Stimulated activated CD4-positive, alpha-beta T cell treated with anti-CD3 and anti-CD28 coated beads, Interleukin-15, amount 100 ng/mL, for 48 hours (primary cell): ENCODE measurements around the gene NME7.
"Not testable (repeated sequence)": the region's sequence is repeated elsewhere in the genome, so short reads cannot be mapped to it uniquely, and the experiment has no call there.

Source experiments
- DNase-seq, 2 donors: peaks; one replicate each; pipeline ENCODE4 v3.0.0-alpha.2; 2020; ENCODE audit warnings: low read depth in 2 of 2

The NME7 gene

GRCh38 chr1:169305948-169306347, 61.6 kb downstream of the NME7 start:
- DNase-seq = no peak

DNA sequence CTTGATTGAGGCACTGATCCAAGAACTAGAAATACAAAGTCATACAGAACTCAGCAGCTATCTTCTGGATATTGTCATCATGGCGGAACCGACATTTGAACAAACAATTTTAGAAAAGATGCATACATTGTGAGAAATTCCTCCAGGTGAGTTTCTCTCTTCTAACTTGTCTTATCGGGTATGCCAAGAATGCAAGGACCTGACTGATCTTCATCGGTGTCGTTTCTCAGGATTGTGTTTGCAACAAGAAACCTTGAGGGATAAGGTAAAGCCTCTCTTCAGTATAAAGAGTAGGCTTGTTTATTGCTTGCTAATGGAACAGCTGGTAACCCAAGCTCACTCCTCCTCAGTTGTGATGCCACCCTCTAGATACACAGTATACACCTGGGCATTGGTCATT, 62.2 kb downstream of the NME7 start:
- DNase-seq = no peak

- no peak for DNase-seq
These were observed 66.7 kb downstream of the NME7 start for GRCh38 chr1:169300854-169301253.

- no peak for DNase-seq
These were observed 69.2 kb downstream of the NME7 start for GRCh38 chr1:169298441-169298840.

DNA sequence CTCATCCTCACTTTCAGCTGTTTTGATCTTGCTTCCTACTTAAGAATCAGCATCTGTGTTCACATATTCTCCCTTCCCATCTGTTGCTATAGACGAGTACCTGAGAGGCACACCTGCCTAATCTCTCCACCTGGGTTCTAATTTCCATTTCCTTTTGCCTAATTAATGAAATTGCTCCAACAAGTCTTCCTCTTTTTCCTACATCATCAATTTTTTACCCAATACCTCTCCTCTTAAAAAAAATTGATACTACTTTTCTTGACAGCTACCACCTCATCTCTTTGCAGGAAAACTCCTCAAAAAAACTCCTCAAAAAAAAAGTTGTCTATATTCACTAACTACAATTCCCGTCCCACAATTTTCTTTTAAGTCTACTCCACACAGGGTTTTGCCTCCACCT, 71.8 kb downstream of the NME7 start:
- DNase-seq = no peak

- no peak for DNase-seq
These were observed 72.2 kb downstream of the NME7 start for GRCh38 chr1:169295425-169295824.

DNA sequence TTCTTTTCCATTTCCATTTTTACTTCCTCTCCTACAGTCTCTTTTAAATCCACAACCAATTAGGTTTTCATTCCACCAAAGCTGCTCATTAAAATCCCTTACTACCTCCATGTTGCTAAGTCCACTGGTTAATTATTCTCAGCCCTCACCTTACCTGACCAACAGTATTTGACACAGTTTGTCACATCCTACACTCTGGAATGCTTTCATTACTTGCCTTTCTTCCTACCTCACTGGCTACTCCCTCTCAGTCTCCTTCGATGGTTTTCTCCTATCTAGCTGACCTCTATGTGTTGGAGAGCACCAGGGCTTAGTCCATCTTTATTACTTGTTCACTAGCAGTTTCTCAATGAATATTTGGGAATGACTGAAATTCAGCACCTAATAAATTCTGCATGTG, 78.6 kb downstream of the NME7 start:
- DNase-seq = no peak

GRCh38 chr1:169288011-169288414, 79.6 kb downstream of the NME7 start:
- no peak for DNase-seq

- DNase-seq = no peak
These were observed 80.3 kb downstream of the NME7 start for GRCh38 chr1:169287280-169287679.

GRCh38 chr1:169281562-169281961, 86.0 kb downstream of the NME7 start:
- not testable (repeated sequence) for DNase-seq

- no peak for DNase-seq
These were observed 96.5 kb downstream of the NME7 start for GRCh38 chr1:169271098-169271497.

DNA sequence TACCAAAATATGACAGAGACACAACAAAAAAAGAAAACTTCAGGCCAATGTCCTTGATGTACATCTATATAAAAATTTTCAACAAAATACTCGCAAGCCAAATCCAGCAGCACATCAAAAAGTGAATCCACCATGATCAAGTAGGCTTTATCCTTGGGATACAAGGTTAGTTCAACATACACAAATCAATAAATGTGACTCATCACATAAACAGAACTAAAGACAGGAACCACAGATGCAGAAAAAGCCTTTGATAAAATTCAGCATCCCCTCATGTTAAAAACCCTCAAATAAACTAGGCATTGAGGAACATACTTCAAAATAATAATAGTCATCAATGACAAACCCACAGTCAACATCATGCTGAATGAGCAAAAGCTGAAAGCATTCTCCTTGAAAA, 101.5 kb downstream of the NME7 start:
- DNase-seq = no peak

- no peak for DNase-seq
These were observed 104.5 kb downstream of the NME7 start for GRCh38 chr1:169263059-169263458.

GRCh38 chr1:169261884-169262283, 105.7 kb downstream of the NME7 start:
- no peak for DNase-seq

- no peak for DNase-seq
These were observed 107.0 kb downstream of the NME7 start for GRCh38 chr1:169260478-169261151.

- no peak for DNase-seq
These were observed 107.8 kb downstream of the NME7 start for GRCh38 chr1:169259816-169260215.

- DNase-seq = no peak
These were observed 116.8 kb downstream of the NME7 start for GRCh38 chr1:169250795-169251194.

GRCh38 chr1:169250022-169250421, 117.6 kb downstream of the NME7 start:
- DNase-seq = no peak

GRCh38 chr1:169249611-169250010, 118.0 kb downstream of the NME7 start:
- no peak for DNase-seq

- no peak for DNase-seq
These were observed 121.9 kb downstream of the NME7 start for GRCh38 chr1:169245706-169246105.

GRCh38 chr1:169240449-169241232, 127.0 kb downstream of the NME7 start:
- no peak for DNase-seq

GRCh38 chr1:169236880-169237279, 130.7 kb downstream of the NME7 start:
- no peak for DNase-seq

DNA sequence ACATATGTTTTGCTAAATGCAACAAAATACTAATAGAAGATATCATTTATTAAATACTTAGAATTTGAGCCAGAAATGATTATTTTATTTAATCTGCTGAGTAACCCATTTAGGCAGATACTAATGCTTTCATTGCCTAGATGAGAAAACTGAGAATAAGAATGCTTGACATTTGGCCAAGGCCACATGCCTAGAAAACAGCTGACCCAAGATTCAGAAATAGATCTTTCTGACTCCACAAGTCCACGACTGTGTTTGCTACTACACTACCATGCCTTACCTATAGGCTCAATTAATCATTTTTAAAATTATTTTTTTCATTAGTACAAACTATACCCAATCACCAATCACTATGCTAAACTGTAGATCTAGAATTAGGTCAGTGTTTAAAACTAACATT, 131.5 kb downstream of the NME7 start:
- no peak for DNase-seq
